Measurements from ENCODE around the gene COLQ.

The COLQ gene

DNA sequence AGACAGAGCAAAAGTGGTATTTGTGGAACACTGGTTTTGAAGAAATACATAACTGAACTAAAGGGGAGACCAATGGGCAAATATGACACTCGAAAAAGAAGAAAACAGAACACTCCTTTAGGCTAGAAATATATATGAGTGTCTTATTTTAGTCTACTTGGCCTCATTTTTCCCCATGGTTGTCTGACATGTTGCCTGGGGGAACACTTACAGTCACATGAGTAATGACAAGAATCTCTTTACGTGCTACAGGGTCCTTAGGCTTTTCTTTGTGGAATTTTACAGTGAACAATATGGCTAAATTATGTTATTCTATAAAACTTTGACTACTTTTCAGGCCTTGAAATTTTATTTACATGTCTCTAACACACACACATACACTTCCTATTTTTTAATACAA is 111.7 kb downstream of the COLQ start:
- DNase-seq = no peak

GRCh38 chr3:15409239-15409638 is 112.3 kb downstream of the COLQ start:
- DNase-seq = no peak

GRCh38 chr3:15405448-15406050 is 116.0 kb downstream of the COLQ start:
- DNase-seq = no peak

GRCh38 chr3:15404767-15405166 is 116.7 kb downstream of the COLQ start:
- DNase-seq = no peak

- no peak for DNase-seq
Observed at GRCh38 chr3:15403965-15404364, 117.5 kb downstream of the COLQ start.

GRCh38 chr3:15403495-15403894 is 118.0 kb downstream of the COLQ start:
- DNase-seq = no peak

GRCh38 chr3:15401936-15402335 is 119.6 kb downstream of the COLQ start:
- DNase-seq = no peak
